Activated T-helper 17 cell treated with anti-CD3 and anti-CD28 coated beads, Interleukin-2, amount 50 U/mL, for 72 hours (primary cell): Measurements from ENCODE around the gene SLC10A1. TPM values are rescaled to one million over a fixed set of nuclear protein-coding genes. Genes with fewer than 3 reads are reported as not detected.
"Not testable (repeated sequence)": the region's sequence is repeated elsewhere in the genome, so short reads cannot be mapped to it uniquely, and the experiment has no call there.

Source experiments
- ATAC-seq: fragments of 150-1000 bp; cut with Tn5 transposase; replicated peaks from 2 replicates; pipeline ENCODE4 v1.10.0; 2021; ENCODE audit warnings: mild to moderate bottlenecking, moderate library complexity
- H3K27ac Mint-ChIP-seq: one replicate; pipeline ENCODE4 v1.8.0; 2022; ENCODE audit warnings: mixed read lengths
- H3K27me3 Mint-ChIP-seq: one replicate; pipeline ENCODE4 v1.8.0; 2022; ENCODE audit warnings: mixed read lengths
- H3K36me3 Mint-ChIP-seq: one replicate; pipeline ENCODE4 v1.8.0; 2022; ENCODE audit warnings: low read depth, mild to moderate bottlenecking, mixed read lengths
- H3K4me1 Mint-ChIP-seq: one replicate; pipeline ENCODE4 v1.8.0; 2022; ENCODE audit warnings: mixed read lengths
- H3K4me3 Mint-ChIP-seq: one replicate; pipeline ENCODE4 v1.8.0; 2022; ENCODE audit warnings: mild to moderate bottlenecking, mixed read lengths
- H3K9me3 Mint-ChIP-seq: one replicate; pipeline ENCODE4 v1.8.0; 2022; ENCODE audit warnings: mixed read lengths
- total RNA-seq, 2 donors: library from RNA; stranded (reverse); gene quantifications; one replicate each; pipeline ENCODE4 v1.2.3, GENCODE V29; 2022

The SLC10A1 gene
- total RNA-seq, 2 donors from 2014 or later: not detected

DNA sequence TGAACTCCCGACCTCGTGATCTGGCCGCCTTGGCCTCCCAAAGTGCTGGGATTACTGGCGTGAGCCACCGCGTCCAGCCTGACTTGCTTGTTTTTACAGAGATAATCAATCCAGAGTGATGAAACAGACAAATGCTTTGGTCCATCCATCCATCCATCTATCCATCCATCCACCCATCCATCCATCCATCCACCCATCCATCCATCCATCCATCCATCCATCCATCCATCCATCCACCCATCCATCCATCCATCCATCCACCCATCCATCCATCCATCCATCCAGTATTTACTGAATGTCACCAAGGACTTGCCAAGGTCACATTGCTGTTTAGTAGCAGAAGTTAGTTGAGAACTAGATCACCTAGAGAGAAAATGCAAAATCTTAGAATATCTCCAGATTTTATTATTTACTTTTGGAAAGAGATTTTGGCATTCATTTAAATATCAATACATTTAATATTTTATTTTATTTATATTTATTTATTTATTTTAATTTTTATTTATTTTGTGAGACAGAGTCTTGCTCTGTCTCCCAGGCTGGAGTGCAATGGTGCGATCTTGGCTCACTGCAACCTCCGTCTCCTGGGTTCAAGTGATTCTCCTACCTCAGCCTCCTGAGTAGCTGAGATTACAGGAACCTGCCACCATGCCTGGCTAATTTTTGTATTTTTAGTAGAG is 65.0 kb downstream of the SLC10A1 start:
- H3K9me3 Mint-ChIP-seq, H3K36me3 Mint-ChIP-seq, H3K27me3 Mint-ChIP-seq, ATAC-seq, H3K27ac Mint-ChIP-seq, H3K4me3 Mint-ChIP-seq: not testable (repeated sequence)
- H3K4me1 Mint-ChIP-seq: peaks cover 18% of the 10 kb centered on the region

DNA sequence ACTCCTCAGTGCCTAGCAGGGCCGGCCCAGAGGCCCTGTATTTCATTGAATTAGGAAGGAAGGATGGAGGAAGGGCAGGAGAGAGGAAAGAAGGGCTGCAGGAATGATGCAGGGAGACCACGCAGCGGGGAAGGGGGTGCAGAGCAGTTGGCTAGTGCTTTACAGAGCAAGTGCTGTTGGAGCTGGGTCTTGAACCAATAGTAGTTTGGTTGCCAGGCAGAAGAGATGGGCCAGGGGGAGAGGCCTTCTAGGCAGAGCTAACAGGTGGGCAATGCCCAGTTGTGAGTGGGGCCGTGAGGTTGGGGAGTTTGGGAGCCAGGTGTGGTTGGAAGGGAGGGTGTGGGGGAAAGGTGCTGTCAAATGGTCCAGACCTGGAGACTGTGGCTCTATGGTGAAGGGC is 69.2 kb downstream of the SLC10A1 start:
- peak overlapping the region; percentile 89 for H3K27ac Mint-ChIP-seq
- peak overlapping the region; percentile 77 for H3K4me3 Mint-ChIP-seq
- ATAC-seq: no peak
- no peaks in the 10 kb centered on the region for H3K36me3 Mint-ChIP-seq
- no peaks in the 10 kb centered on the region for H3K9me3 Mint-ChIP-seq
- no peaks in the 10 kb centered on the region for H3K27me3 Mint-ChIP-seq
- H3K4me1 Mint-ChIP-seq: peaks cover 25% of the 10 kb centered on the region

DNA sequence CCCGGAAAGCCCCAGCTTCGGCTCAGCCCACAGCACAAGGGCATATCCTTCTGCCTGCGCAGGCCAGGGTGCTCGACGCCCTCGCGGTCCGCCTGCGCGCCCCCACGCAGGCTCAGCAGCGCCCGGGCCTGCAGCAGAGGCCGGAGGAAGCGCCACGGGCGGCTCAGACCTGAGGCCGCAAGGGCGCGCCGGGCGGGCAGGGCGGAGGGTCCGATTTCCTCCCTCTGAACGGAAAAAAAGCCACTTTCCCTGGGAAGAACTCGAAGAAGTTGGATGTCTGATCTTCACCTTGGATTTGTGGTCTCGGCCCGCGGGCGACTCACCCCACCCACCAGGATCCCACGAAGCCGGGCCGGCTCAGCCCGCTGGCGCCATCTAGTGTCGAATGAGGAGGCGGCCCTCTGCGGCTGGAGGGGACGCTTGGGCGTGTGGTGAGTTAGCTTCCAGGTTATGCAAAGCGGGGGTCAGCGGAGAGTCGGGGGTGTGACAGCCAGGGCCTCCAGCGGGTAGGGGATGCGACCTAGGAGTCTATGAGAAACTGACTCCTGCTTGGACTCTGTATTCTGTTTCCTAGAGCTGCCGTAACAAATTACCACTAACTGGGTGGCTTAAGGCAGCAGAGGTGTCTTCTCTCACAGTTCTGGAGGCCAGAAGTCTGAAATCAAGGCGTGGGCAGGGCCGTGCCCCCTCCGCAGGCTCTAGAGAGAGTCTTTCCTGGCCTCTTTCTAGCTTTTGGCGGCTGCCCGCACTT is 70.1 kb downstream of the SLC10A1 start:
- Mint-ChIP-seq H3K27me3 (no peaks in the 10 kb centered on the region), H3K4me1 (peaks cover 25% of the 10 kb centered on the region), H3K4me3 (peak overlapping the region; percentile 77), H3K27ac (peak overlapping the region; percentile 89), H3K36me3 (no peaks in the 10 kb centered on the region), H3K9me3 (no peaks in the 10 kb centered on the region)
- ATAC-seq: peak; percentile 92

Other genes starting within 250 kb of the SLC10A1 start
- gene CCDC177, start 222.4 kb downstream of the SLC10A1 start, total RNA-seq: not detected
- 10 to 100 TPM; 76.9 to 96.4 TPM for gene SUSD6, start 185.6 kb downstream of the SLC10A1 start, total RNA-seq
- gene SRSF5, start 30.1 kb downstream of the SLC10A1 start, total RNA-seq: 100 to 1,000 TPM; 280 to 368 TPM
- not detected for gene SMOC1, start 82.2 kb upstream of the SLC10A1 start, total RNA-seq